Mesodermal cell (in vitro differentiated cells): ENCODE data around the gene RCBTB2.

Experiments
- H3K27ac ChIP-seq: 2 replicates; pipeline ENCODE4 v1.7.0; 2013; ENCODE audit warnings: mild to moderate bottlenecking, low read depth, low read length, moderate library complexity; ENCODE audit not compliant: severe bottlenecking
- H3K36me3 ChIP-seq: 2 replicates; pipeline ENCODE4 v1.7.1; 2013; ENCODE audit warnings: mild to moderate bottlenecking, low read length, moderate library complexity; ENCODE audit not compliant: control insufficient read depth, insufficient read depth
- H3K4me1 ChIP-seq: one replicate; pipeline ENCODE4 v1.7.1; 2013; ENCODE audit warnings: mild to moderate bottlenecking, low read length; ENCODE audit not compliant: insufficient read depth, control insufficient read depth, poor library complexity, severe bottlenecking
- H3K4me3 ChIP-seq: 2 replicates; pipeline ENCODE4 v1.7.0; 2013; ENCODE audit warnings: low read length, control low read depth, mild to moderate bottlenecking; ENCODE audit not compliant: insufficient read depth, poor library complexity, severe bottlenecking; ENCODE audit errors: extremely low read depth
- H3K9me3 ChIP-seq: 2 replicates; pipeline ENCODE4 v1.7.1; 2013; ENCODE audit warnings: mild to moderate bottlenecking, low read length, moderate library complexity; ENCODE audit not compliant: control insufficient read depth
- WGBS, 2 experiments: methylation state at CpG; one replicate each; pipeline ENCODE4 v1.1.5; 2013; ENCODE audit warnings: missing lambda C conversion rate in 2 of 2; ENCODE audit not compliant: insufficient coverage in 2 of 2; 5-methylcytosine and 5-hydroxymethylcytosine counted together

RCBTB2 gene

GRCh38 chr13:48528720-48529119 lies 4.2 kb downstream of the RCBTB2 start:
- Histone ChIP-seq H3K4me3 (no peak overlapping the region), H3K9me3 (peaks cover 5% of the 10 kb centered on the region), H3K4me1 (peaks cover 4% of the 10 kb centered on the region), H3K36me3 (no peaks in the 10 kb centered on the region), H3K27ac (no peak overlapping the region)
- WGBS, 2 experiments, result no CpG with 5 or more reads among the region's 3 CpGs

GRCh38 chr13:48527955-48528354 lies 4.9 kb downstream of the RCBTB2 start:
- Histone ChIP-seq H3K36me3 (no peaks in the 10 kb centered on the region), H3K27ac (no peak overlapping the region), H3K4me3 (no peak overlapping the region), H3K4me1 (no peaks in the 10 kb centered on the region), H3K9me3 (peaks cover 5% of the 10 kb centered on the region)
- WGBS, 2 experiments, result no CpG with 5 or more reads among the region's 2 CpGs

GRCh38 chr13:48526286-48526685 lies 6.6 kb downstream of the RCBTB2 start:
- H3K4me1 ChIP-seq, result no peaks in the 10 kb centered on the region
- H3K4me3 ChIP-seq, result no peak overlapping the region
- H3K36me3 ChIP-seq, result no peaks in the 10 kb centered on the region
- H3K27ac ChIP-seq, result no peak overlapping the region
- WGBS, 2 experiments, result 94 to 98% methylated on average over 4 to 7 of the region's 10 CpGs
- H3K9me3 ChIP-seq, result no peaks in the 10 kb centered on the region

- Histone ChIP-seq H3K36me3 (no peaks in the 10 kb centered on the region), H3K4me1 (no peaks in the 10 kb centered on the region), H3K9me3 (no peaks in the 10 kb centered on the region), H3K27ac (no peak overlapping the region), H3K4me3 (no peak overlapping the region)
- 100% methylated on average over 1 of the region's 1 CpG for WGBS, 2 experiments
Measured at GRCh38 chr13:48518083-48518482, 14.8 kb downstream of the RCBTB2 start.

- 95 to 97% methylated on average over 6 of the region's 6 CpGs for WGBS, 2 experiments
- Histone ChIP-seq H3K4me3 (no peak overlapping the region), H3K27ac (no peak overlapping the region), H3K9me3 (no peaks in the 10 kb centered on the region), H3K36me3 (peaks cover 11% of the 10 kb centered on the region), H3K4me1 (no peaks in the 10 kb centered on the region)
Measured at GRCh38 chr13:48515732-48516131, 17.1 kb downstream of the RCBTB2 start.

- H3K4me1 ChIP-seq, result no peaks in the 10 kb centered on the region
Measured at GRCh38 chr13:48514793-48515192, 18.1 kb downstream of the RCBTB2 start.

GRCh38 chr13:48511621-48512230 lies 21.2 kb downstream of the RCBTB2 start:
- no peaks in the 10 kb centered on the region for H3K4me1 ChIP-seq
- H3K9me3 ChIP-seq, result no peaks in the 10 kb centered on the region
- no peak overlapping the region for H3K4me3 ChIP-seq
- peaks cover 11% of the 10 kb centered on the region for H3K36me3 ChIP-seq
- 92% methylated on average over 6 to 9 of the region's 10 CpGs for WGBS, 2 experiments
- H3K27ac ChIP-seq, result no peak overlapping the region

More at GRCh38 chr13:48514793-48515192, 18.1 kb downstream of the RCBTB2 start:
- 93 to 100% methylated on average over 3 to 4 of the region's 4 CpGs for WGBS, 2 experiments
- no peak overlapping the region for H3K27ac ChIP-seq
- peaks cover 11% of the 10 kb centered on the region for H3K36me3 ChIP-seq
- H3K9me3 ChIP-seq, result no peaks in the 10 kb centered on the region
- no peak overlapping the region for H3K4me3 ChIP-seq

GRCh38 chr13:48510698-48511097 lies 22.2 kb downstream of the RCBTB2 start:
- Histone ChIP-seq H3K27ac (no peak overlapping the region), H3K4me1 (no peaks in the 10 kb centered on the region), H3K36me3 (peaks cover 11% of the 10 kb centered on the region), H3K4me3 (no peak overlapping the region), H3K9me3 (no peaks in the 10 kb centered on the region)
- 100% methylated on average over 1 of the region's 5 CpGs for WGBS, 2 experiments

GRCh38 chr13:48508011-48508410 lies 24.9 kb downstream of the RCBTB2 start:
- Histone ChIP-seq H3K27ac (no peak overlapping the region), H3K4me3 (no peak overlapping the region), H3K36me3 (peaks cover 11% of the 10 kb centered on the region), H3K4me1 (no peaks in the 10 kb centered on the region), H3K9me3 (no peaks in the 10 kb centered on the region)
- WGBS, 2 experiments, result 88 to 95% methylated on average over 4 of the region's 6 CpGs

- no peak overlapping the region for H3K27ac ChIP-seq
- WGBS, 2 experiments, result 94 to 97% methylated on average over 10 of the region's 10 CpGs
- H3K4me1 ChIP-seq, result no peaks in the 10 kb centered on the region
- peaks cover 6% of the 10 kb centered on the region for H3K36me3 ChIP-seq
- no peaks in the 10 kb centered on the region for H3K9me3 ChIP-seq
- H3K4me3 ChIP-seq, result no peak overlapping the region
Measured at GRCh38 chr13:48507021-48507420, 25.9 kb downstream of the RCBTB2 start.

- Histone ChIP-seq H3K36me3 (no peaks in the 10 kb centered on the region), H3K4me3 (no peak overlapping the region), H3K9me3 (no peaks in the 10 kb centered on the region), H3K27ac (no peak overlapping the region), H3K4me1 (no peaks in the 10 kb centered on the region)
- WGBS, 2 experiments, result 92 to 94% methylated on average over 10 to 13 of the region's 14 CpGs
Measured at GRCh38 chr13:48506092-48506701, 26.7 kb downstream of the RCBTB2 start.
